Activated T-cell treated with anti-CD3 and anti-CD28 coated beads, Interleukin-2, amount 50 U/mL, for 4 hours (primary cell): ENCODE results near the gene NELFCD. TPM values are rescaled to one million over a fixed set of nuclear protein-coding genes. Genes with fewer than 3 reads are reported as not detected.

Source experiments
- ATAC-seq, 2 donors: fragments of 200-7000 bp; cut with Tn5 transposase; one replicate each; pipeline ENCODE4 v1.10.0; 2021
- DNase-seq: peaks from one replicate; pipeline ENCODE4 v3.0.0-alpha.2; 2020
- H3K27me3 Mint-ChIP-seq: one replicate; pipeline ENCODE4 v1.8.0; 2021; ENCODE audit warnings: low read depth, mixed read lengths
- H3K36me3 Mint-ChIP-seq: one replicate; pipeline ENCODE4 v1.8.0; 2022; ENCODE audit warnings: mixed read lengths; ENCODE audit not compliant: insufficient read depth
- H3K4me1 Mint-ChIP-seq: one replicate; pipeline ENCODE4 v1.8.0; 2021; ENCODE audit warnings: low read depth, mixed read lengths
- H3K4me3 Mint-ChIP-seq: one replicate; pipeline ENCODE4 v1.8.0; 2021; ENCODE audit warnings: mild to moderate bottlenecking, moderate library complexity, mixed read lengths
- H3K9me3 Mint-ChIP-seq: one replicate; pipeline ENCODE4 v1.8.0; 2021; ENCODE audit warnings: mixed read lengths
- total RNA-seq, 3 donors: library from RNA; stranded (reverse); gene quantifications; one replicate each; pipeline ENCODE4 v1.2.1, GENCODE V29; 2021

The NELFCD gene
- total RNA-seq, 3 donors from 2014 or later: 119 to 146 (median 128) TPM

- ATAC-seq (peak; percentile 98), DNase-seq (peak; percentile 92)
- peaks cover 50% of the 10 kb centered on the region for H3K4me1 Mint-ChIP-seq
- no peaks in the 10 kb centered on the region for H3K9me3 Mint-ChIP-seq
- peaks cover 18% of the 10 kb centered on the region for H3K36me3 Mint-ChIP-seq
- no peaks in the 10 kb centered on the region for H3K27me3 Mint-ChIP-seq
- H3K4me3 Mint-ChIP-seq: peak overlapping the region; percentile 93
Measured at GRCh38 chr20:59042796-59043631, 62.0 kb downstream of the NELFCD start.

GRCh38 chr20:59043698-59044097 is 62.6 kb downstream of the NELFCD start:
- ATAC-seq (no peak), DNase-seq (no peak)
- H3K4me3 Mint-ChIP-seq: peak overlapping the region; percentile 81
- H3K4me1 Mint-ChIP-seq: peaks cover 55% of the 10 kb centered on the region
- no peaks in the 10 kb centered on the region for H3K9me3 Mint-ChIP-seq
- H3K27me3 Mint-ChIP-seq: no peaks in the 10 kb centered on the region
- H3K36me3 Mint-ChIP-seq: peaks cover 18% of the 10 kb centered on the region

- Mint-ChIP-seq H3K9me3 (no peaks in the 10 kb centered on the region), H3K27me3 (peaks cover under 1% of the 10 kb centered on the region), H3K36me3 (peaks cover 14% of the 10 kb centered on the region), H3K4me1 (peaks cover 49% of the 10 kb centered on the region), H3K4me3 (no peak overlapping the region)
- no peak for DNase-seq
- ATAC-seq: no peak
Measured at GRCh38 chr20:59044295-59044694, 63.2 kb downstream of the NELFCD start.

Other genes starting within 250 kb of the NELFCD start
- under 1 TPM; 0.38 to 0.96 (median 0.40) TPM for gene GNAS-AS1, start 130.4 kb upstream of the NELFCD start, total RNA-seq
- gene GNAS, start 128.5 kb upstream of the NELFCD start, total RNA-seq: 100 to 1,000 TPM; 390 to 448 (median 440) TPM
- gene CTSZ, start 26.0 kb downstream of the NELFCD start, total RNA-seq: 10 to 100 TPM; 18.7 to 27.9 (median 20.0) TPM
- gene TUBB1, start 38.2 kb downstream of the NELFCD start, total RNA-seq: not detected
- 10 to 100 TPM; 86.1 to 99.3 (median 95.0) TPM for gene ATP5F1E, start 51.1 kb downstream of the NELFCD start, total RNA-seq
- 100 to 1,000 TPM; 147 to 174 (median 160) TPM for gene PRELID3B, start 61.5 kb downstream of the NELFCD start, total RNA-seq
- 1 to 10 TPM; 1.8 to 2.5 (median 2.2) TPM for gene ZNF831, start 182.6 kb downstream of the NELFCD start, total RNA-seq